ENCODE results near the gene KHDC1. TPM values are rescaled to one million over a fixed set of nuclear protein-coding genes. Genes with fewer than 3 reads are reported as not detected.
"Not testable (repeated sequence)": the region's sequence is repeated elsewhere in the genome, so short reads cannot be mapped to it uniquely, and the experiment has no call there.

KHDC1 gene
- total and polyA plus RNA-seq, 8 donors = 0.62 to 18.7 (median 1.8) TPM; not detected in 1

DNA sequence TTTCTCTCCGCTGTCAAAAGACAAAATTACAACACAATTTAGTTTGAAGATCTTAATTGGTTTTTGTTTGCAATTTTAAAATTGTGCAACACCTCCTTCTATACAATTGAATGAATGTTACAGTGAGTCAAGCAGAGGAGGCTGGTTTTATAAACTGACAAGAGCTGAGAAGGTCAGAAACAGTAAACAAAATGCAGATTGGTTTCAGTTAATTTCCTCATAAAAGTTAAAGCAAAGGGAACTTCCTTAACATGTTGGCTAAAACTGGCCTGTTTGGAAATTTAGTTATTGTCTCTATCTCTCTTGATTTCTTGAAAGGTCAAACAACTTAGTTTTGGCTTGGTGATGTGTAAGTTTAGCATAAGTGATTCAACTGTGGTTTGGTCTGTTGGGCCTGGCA is 59.9 kb downstream of the KHDC1 start:
- intact Hi-C loops (cut with DNase I; ENCODE audit: low total_unique reads) = no loop called here
- no peaks in the 10 kb centered on the region for H3K36me3 ChIP-seq
- no peak for DNase-seq
- no peak overlapping the region for H3K4me3 ChIP-seq
- no peaks in the 10 kb centered on the region for H3K4me1 ChIP-seq
- H3K27me3 ChIP-seq = no peaks in the 10 kb centered on the region
- H3K9me3 ChIP-seq = no peaks in the 10 kb centered on the region
- H3K27ac ChIP-seq = no peak overlapping the region
- WGBS, 5 donors = 87 to 88% (median 88%) methylated on average over 1 of the region's 1 CpG
- TF ChIP-seq POLR2AphosphoS5 (IDR thresholded peaks at IDR 0.05) (no peak), EP300 (IDR thresholded peaks at IDR 0.05) (no peak), POLR2A (IDR thresholded peaks at IDR 0.05) (no peak)
- TF ChIP-seq, protein P1, sequence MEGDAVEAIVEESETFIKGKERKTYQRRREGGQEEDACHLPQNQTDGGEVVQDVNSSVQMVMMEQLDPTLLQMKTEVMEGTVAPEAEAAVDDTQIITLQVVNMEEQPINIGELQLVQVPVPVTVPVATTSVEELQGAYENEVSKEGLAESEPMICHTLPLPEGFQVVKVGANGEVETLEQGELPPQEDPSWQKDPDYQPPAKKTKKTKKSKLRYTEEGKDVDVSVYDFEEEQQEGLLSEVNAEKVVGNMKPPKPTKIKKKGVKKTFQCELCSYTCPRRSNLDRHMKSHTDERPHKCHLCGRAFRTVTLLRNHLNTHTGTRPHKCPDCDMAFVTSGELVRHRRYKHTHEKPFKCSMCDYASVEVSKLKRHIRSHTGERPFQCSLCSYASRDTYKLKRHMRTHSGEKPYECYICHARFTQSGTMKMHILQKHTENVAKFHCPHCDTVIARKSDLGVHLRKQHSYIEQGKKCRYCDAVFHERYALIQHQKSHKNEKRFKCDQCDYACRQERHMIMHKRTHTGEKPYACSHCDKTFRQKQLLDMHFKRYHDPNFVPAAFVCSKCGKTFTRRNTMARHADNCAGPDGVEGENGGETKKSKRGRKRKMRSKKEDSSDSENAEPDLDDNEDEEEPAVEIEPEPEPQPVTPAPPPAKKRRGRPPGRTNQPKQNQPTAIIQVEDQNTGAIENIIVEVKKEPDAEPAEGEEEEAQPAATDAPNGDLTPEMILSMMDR (IDR thresholded peaks at IDR 0.05) = no peak

DNA sequence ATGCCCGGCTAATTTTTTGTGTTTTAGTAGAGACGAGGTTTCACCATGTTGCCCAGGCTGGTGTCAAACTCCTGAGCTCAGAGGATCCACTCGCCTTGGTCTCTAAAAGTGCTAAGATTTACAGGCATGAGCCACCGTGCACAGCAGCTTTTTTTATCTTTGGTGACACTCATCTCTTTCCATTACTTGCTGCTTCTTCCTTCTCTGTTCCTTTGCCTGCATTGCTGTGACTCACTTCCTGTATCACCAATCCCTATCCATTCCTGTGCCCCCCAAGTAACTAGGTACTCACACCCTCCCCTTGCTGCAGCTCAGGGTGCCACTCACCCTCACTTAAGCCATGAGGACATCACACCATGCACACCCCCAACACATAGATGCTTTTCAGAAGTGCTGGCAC is 62.3 kb downstream of the KHDC1 start:
- intact Hi-C loops (cut with DNase I; ENCODE audit: low total_unique reads) = no loop called here
- 80 to 86% (median 83%) methylated on average over 4 of the region's 4 CpGs for WGBS, 5 donors
- no peaks in the 10 kb centered on the region for H3K9me3 ChIP-seq
- no peaks in the 10 kb centered on the region for H3K36me3 ChIP-seq
- no peak for DNase-seq
- no peaks in the 10 kb centered on the region for H3K27me3 ChIP-seq
- H3K4me1 ChIP-seq = no peaks in the 10 kb centered on the region
- TF ChIP-seq, protein P1 (IDR thresholded peaks at IDR 0.05) = no peak
- TF ChIP-seq POLR2AphosphoS5 (IDR thresholded peaks at IDR 0.05) = no peak
- TF ChIP-seq EP300 (IDR thresholded peaks at IDR 0.05) = no peak
- no peak for TF ChIP-seq POLR2A (IDR thresholded peaks at IDR 0.05)
- H3K4me3 ChIP-seq = no peak overlapping the region
- no peak overlapping the region for H3K27ac ChIP-seq

DNA sequence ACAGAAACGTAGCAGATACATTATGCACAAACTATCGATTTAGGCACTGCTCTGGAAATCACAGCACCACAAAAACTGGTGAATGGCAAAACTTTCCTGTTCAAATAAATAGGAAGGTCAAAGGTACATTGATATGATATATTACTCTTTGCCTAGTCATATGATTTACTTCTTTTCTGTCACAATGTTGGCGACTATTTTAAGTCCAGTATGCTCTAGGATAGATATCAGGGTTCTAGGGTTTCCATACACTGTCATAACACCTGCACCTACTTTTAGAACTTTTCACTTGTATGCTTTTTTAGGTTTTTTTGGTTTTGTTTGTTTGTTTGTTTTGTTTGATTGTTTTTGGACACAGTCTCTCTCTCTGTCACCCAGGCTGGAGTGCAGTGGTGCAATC is 62.7 kb downstream of the KHDC1 start:
- H3K36me3 ChIP-seq = no peaks in the 10 kb centered on the region
- H3K27ac ChIP-seq = no peak overlapping the region
- intact Hi-C loops (cut with DNase I; ENCODE audit: low total_unique reads) = no loop called here
- TF ChIP-seq, protein P1 (IDR thresholded peaks at IDR 0.05) = no peak
- TF ChIP-seq EP300 (IDR thresholded peaks at IDR 0.05) (no peak), POLR2A (IDR thresholded peaks at IDR 0.05) (no peak), POLR2AphosphoS5 (IDR thresholded peaks at IDR 0.05) (no peak)
- 71 to 77% (median 76%) methylated on average over 3 of the region's 3 CpGs for WGBS, 5 donors
- H3K9me3 ChIP-seq = no peaks in the 10 kb centered on the region
- H3K4me3 ChIP-seq = no peak overlapping the region
- no peak for DNase-seq
- no peaks in the 10 kb centered on the region for H3K27me3 ChIP-seq
- no peaks in the 10 kb centered on the region for H3K4me1 ChIP-seq

DNA sequence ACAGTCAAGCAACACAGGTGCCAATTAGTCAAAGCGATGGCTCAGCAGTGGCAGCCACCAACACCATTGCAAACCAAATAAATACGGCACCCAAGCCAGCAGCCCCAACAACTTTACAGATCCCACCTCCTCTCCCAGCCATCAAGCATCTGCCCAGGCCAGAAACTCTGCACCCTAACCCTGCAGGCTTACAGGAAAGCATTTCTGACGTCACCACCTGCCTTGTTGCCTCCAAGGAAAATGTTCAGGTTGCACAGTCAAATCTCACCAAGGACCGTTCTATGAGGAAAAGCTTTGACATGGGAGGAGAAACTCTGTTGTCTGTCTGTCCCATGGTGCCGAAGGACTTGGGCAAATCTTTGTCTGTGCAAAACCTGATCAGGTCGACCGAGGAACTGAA is 68.3 kb downstream of the KHDC1 start:
- TF ChIP-seq EP300 (IDR thresholded peaks at IDR 0.05) = no peak
- TF ChIP-seq, protein P1 (IDR thresholded peaks at IDR 0.05) = no peak
- TF ChIP-seq POLR2A (IDR thresholded peaks at IDR 0.05) = no peak
- no peak for TF ChIP-seq POLR2AphosphoS5 (IDR thresholded peaks at IDR 0.05)
- intact Hi-C loops (cut with DNase I; ENCODE audit: low total_unique reads) = no loop called here
- H3K4me1 ChIP-seq = no peaks in the 10 kb centered on the region

GRCh38 chr6:73193302-73193701 is 69.7 kb downstream of the KHDC1 start:
- intact Hi-C loops (cut with DNase I; ENCODE audit: low total_unique reads); H3K36me3 ChIP-seq; H3K27me3 ChIP-seq; H3K4me3 ChIP-seq; H3K9me3 ChIP-seq; DNase-seq; H3K27ac ChIP-seq; H3K4me1 ChIP-seq: not testable (repeated sequence)
- WGBS, 5 donors = 92 to 98% (median 97%) methylated on average over 4 of the region's 4 CpGs

More for the DNA sequence above, 68.3 kb downstream of the KHDC1 start:
- Histone ChIP-seq H3K27ac (no peak overlapping the region), H3K9me3 (no peaks in the 10 kb centered on the region), H3K36me3 (no peaks in the 10 kb centered on the region), H3K4me3 (no peak overlapping the region), H3K27me3 (no peaks in the 10 kb centered on the region)
- 90 to 94% (median 93%) methylated on average over 7 of the region's 7 CpGs for WGBS, 5 donors
- no peak for DNase-seq

Small RNA genes within 50 kb of the gene (small RNA-seq; reads per million reads assigned to genes)
- 0 reads per million in 4 donors for gene RPSAP41

Other genes with a start within 250 kb of the KHDC1 start
- not detected for gene KHDC1L, start 37.7 kb downstream of the KHDC1 start, total RNA-seq
- under 1 TPM in 1 of 3 donors, not detected in 2; 0.23 TPM for gene KHDC1L, start 37.7 kb downstream of the KHDC1 start, polyA plus RNA-seq
- gene DPPA5, start 91.1 kb upstream of the KHDC1 start, total RNA-seq = not detected
- gene DPPA5, start 91.1 kb upstream of the KHDC1 start, polyA plus RNA-seq = not detected
- not detected for gene KHDC3L, start 99.5 kb upstream of the KHDC1 start, total RNA-seq
- not detected for gene KHDC3L, start 99.5 kb upstream of the KHDC1 start, polyA plus RNA-seq
- not detected for gene OOEP, start 106.7 kb upstream of the KHDC1 start, total RNA-seq
- under 1 TPM in 1 of 3 donors, not detected in 2; 0.18 TPM for gene OOEP, start 106.7 kb upstream of the KHDC1 start, polyA plus RNA-seq
- gene DDX43, start 131.6 kb upstream of the KHDC1 start, total RNA-seq = 10 to 100 TPM in 2 of 5 donors, 1 to 10 TPM in 2, not detected in 1; 2.7 to 24.9 (median 14.2) TPM
- gene DDX43, start 131.6 kb upstream of the KHDC1 start, polyA plus RNA-seq = under 1 TPM; 0.62 to 0.92 (median 0.68) TPM
- gene CGAS, start 189.1 kb upstream of the KHDC1 start, total RNA-seq = 1 to 10 TPM in 4 of 5 donors, not detected in 1; 1.7 to 8.1 (median 3.9) TPM
- 1 to 10 TPM; 1.8 to 4.3 (median 2.1) TPM for gene CGAS, start 189.1 kb upstream of the KHDC1 start, polyA plus RNA-seq
- 10 to 100 TPM in 4 of 5 donors, 1 to 10 TPM in 1; 3.2 to 53.7 (median 19.1) TPM for gene MTO1, start 198.5 kb upstream of the KHDC1 start, total RNA-seq
- gene MTO1, start 198.5 kb upstream of the KHDC1 start, polyA plus RNA-seq = 10 to 100 TPM in 1 of 3 donors, 1 to 10 TPM in 2; 7.8 to 11.6 (median 8.9) TPM